Gastroesophageal sphincter (tissue), 3 donors: ENCODE results near the gene CALML3.

ENCODE experiments used
- CTCF ChIP-seq, 4 experiments: fragments of 200-600 bp in 2 of 4; fragments of 450-650 bp in 2 of 4; sonication (generic) in 1 of 4; IDR thresholded peaks; one replicate each; pipeline ENCODE4 v1.5.1; 2017 to 2019; ENCODE audit warnings: antibody characterized with exemption in 4 of 4, mild to moderate bottlenecking in 2 of 4, moderate library complexity in 2 of 4
- POLR2A ChIP-seq, 2 donors: fragments of 450-650 bp; IDR thresholded peaks; one replicate each; pipeline ENCODE4 v1.6.1; 2017; ENCODE audit warnings: antibody characterized with exemption in 2 of 2, mild to moderate bottlenecking in 2 of 2, moderate library complexity in 1 of 2
- POLR2AphosphoS5 ChIP-seq: sonication (generic); formaldehyde crosslinking; IDR thresholded peaks from one replicate; pipeline ENCODE4 v1.6.1; 2017; ENCODE audit warnings: antibody characterized with exemption

GRCh38 chr10:5570007-5570655 is 45.4 kb downstream of the CALML3 start:
- TF ChIP-seq POLR2A (IDR thresholded peaks at IDR 0.05): no peak
- TF ChIP-seq CTCF (IDR thresholded peaks at IDR 0.05): no peak
- no peak for TF ChIP-seq POLR2AphosphoS5
